ENCODE data around the gene RGS12. TPM values are rescaled to one million over a fixed set of nuclear protein-coding genes. Genes with fewer than 3 reads are reported as not detected.
A peak's percentile ranks its signal among the peaks of the same experiment; 100 is the strongest.

RGS12 gene
- total and polyA plus RNA-seq, 10 donors = 7.5 to 36.2 (median 20.1) TPM

GRCh38 chr4:3324093-3324815, 31.4 kb downstream of the RGS12 start:
- H3K27me3 ChIP-seq (replicated peaks in 1 of 7) = no peaks in the 10 kb centered on the region
- intact Hi-C loops (cut with DNase I; ENCODE audit: low total_unique reads) = no loop called here
- no peak for DNase-seq
- H3K9me3 ChIP-seq = no peaks in the 10 kb centered on the region
- no peak overlapping the region for H3K4me3 ChIP-seq
- H3K4me1 ChIP-seq = peaks cover 0 to 11% (median 0%) of the 10 kb centered on the region in 6 donors
- no peak overlapping the region for H3K27ac ChIP-seq
- WGBS, 5 donors = 90 to 93% (median 91%) methylated on average over 18 of the region's 18 CpGs
- no peaks in the 10 kb centered on the region for H3K36me3 ChIP-seq
- TF ChIP-seq CTCF (IDR thresholded peaks at IDR 0.05 in 8 of 11, conservative IDR thresholded peaks at IDR 0.05 in 3 of 11) (no peak), POLR2A (IDR thresholded peaks at IDR 0.05) (no peak), POLR2AphosphoS5 (IDR thresholded peaks at IDR 0.05) (no peak)

GRCh38 chr4:3328814-3329663, 36.2 kb downstream of the RGS12 start:
- peaks cover 0 to 19% (median 9%) of the 10 kb centered on the region in 6 donors for H3K4me1 ChIP-seq
- H3K4me3 ChIP-seq = no peak overlapping the region
- H3K9me3 ChIP-seq = no peaks in the 10 kb centered on the region
- no peak overlapping the region for H3K27ac ChIP-seq
- TF ChIP-seq POLR2AphosphoS5 (IDR thresholded peaks at IDR 0.05) (no peak), POLR2A (IDR thresholded peaks at IDR 0.05) (no peak), CTCF (IDR thresholded peaks at IDR 0.05 in 8 of 11, conservative IDR thresholded peaks at IDR 0.05 in 3 of 11) (no peak)
- WGBS, 5 donors = 93 to 97% (median 95%) methylated on average over 10 of the region's 10 CpGs
- H3K27me3 ChIP-seq (replicated peaks in 1 of 7) = no peaks in the 10 kb centered on the region
- intact Hi-C loops (cut with DNase I; ENCODE audit: low total_unique reads) = no loop called here
- H3K36me3 ChIP-seq = no peaks in the 10 kb centered on the region
- no peak for DNase-seq

- intact Hi-C loops (cut with DNase I; ENCODE audit: low total_unique reads) = no loop called here
- H3K9me3 ChIP-seq = no peaks in the 10 kb centered on the region
- WGBS, 5 donors = 89 to 92% (median 92%) methylated on average over 3 of the region's 3 CpGs
- TF ChIP-seq CTCF (IDR thresholded peaks at IDR 0.05 in 8 of 11, conservative IDR thresholded peaks at IDR 0.05 in 3 of 11) (no peak), POLR2A (IDR thresholded peaks at IDR 0.05) (no peak), POLR2AphosphoS5 (IDR thresholded peaks at IDR 0.05) (no peak)
- H3K27ac ChIP-seq = no peak overlapping the region
- peaks cover 0 to 19% (median 9%) of the 10 kb centered on the region in 6 donors for H3K4me1 ChIP-seq
- no peak for DNase-seq
- H3K27me3 ChIP-seq (replicated peaks in 1 of 7) = no peaks in the 10 kb centered on the region
- no peak overlapping the region for H3K4me3 ChIP-seq
- no peaks in the 10 kb centered on the region for H3K36me3 ChIP-seq
Observed at GRCh38 chr4:3329887-3330286, 37.1 kb downstream of the RGS12 start.

- Histone ChIP-seq H3K36me3 (no peaks in the 10 kb centered on the region), H3K4me1 (peaks cover 0 to 19% (median 9%) of the 10 kb centered on the region in 6 donors), H3K9me3 (no peaks in the 10 kb centered on the region), H3K4me3 (no peak overlapping the region), H3K27me3 (replicated peaks in 1 of 7) (no peaks in the 10 kb centered on the region), H3K27ac (peak overlapping the region in 1 of 8 donors; percentile 54)
- intact Hi-C loops (cut with DNase I; ENCODE audit: low total_unique reads) = no loop called here
- 72 to 82% (median 75%) methylated on average over 5 of the region's 5 CpGs for WGBS, 5 donors
- no peak for DNase-seq
- TF ChIP-seq CTCF (IDR thresholded peaks at IDR 0.05 in 8 of 11, conservative IDR thresholded peaks at IDR 0.05 in 3 of 11) (no peak), POLR2AphosphoS5 (IDR thresholded peaks at IDR 0.05) (no peak), POLR2A (IDR thresholded peaks at IDR 0.05) (no peak)
Observed at GRCh38 chr4:3330707-3331106, 37.9 kb downstream of the RGS12 start.

Measured in spleen (tissue), 11 donors.